CD4-positive, alpha-beta T cell treated with Interferon alpha-2 for 1 hour (primary cell): ENCODE results near the gene NXNL1.
"Not testable (repeated sequence)": the region's sequence is repeated elsewhere in the genome, so short reads cannot be mapped to it uniquely, and the experiment has no call there.

Source experiments
- DNase-seq, 2 donors: peaks; one replicate each; pipeline ENCODE4 v3.0.0-alpha.2; 2020 to 2022

Gene NXNL1

GRCh38 chr19:17460372-17461230 lies at the start of gene NXNL1:
Gene NXNL1, minus strand, starts transcription at chr19:17460926. Its CDS starts 57 bp downstream, at chr19:17460869.
- no peak for DNase-seq

GRCh38 chr19:17508558-17508933 lies 47.8 kb upstream of the NXNL1 start:
- not testable (repeated sequence) for DNase-seq

- DNase-seq: no peak
These were observed 46.0 kb upstream of the NXNL1 start for GRCh38 chr19:17506745-17507144.

- DNase-seq: no peak
These were observed 44.5 kb upstream of the NXNL1 start for GRCh38 chr19:17505223-17505622.

- no peak for DNase-seq
These were observed 43.7 kb upstream of the NXNL1 start for GRCh38 chr19:17504456-17504855.

GRCh38 chr19:17504030-17504429 lies 43.3 kb upstream of the NXNL1 start:
- DNase-seq: no peak

GRCh38 chr19:17503240-17503639 lies 42.5 kb upstream of the NXNL1 start:
- no peak for DNase-seq

GRCh38 chr19:17500447-17501198 lies 39.9 kb upstream of the NXNL1 start:
- no peak for DNase-seq

- DNase-seq: no peak
These were observed 39.1 kb upstream of the NXNL1 start for GRCh38 chr19:17499648-17500446.

- DNase-seq: not testable (repeated sequence)
These were observed 38.3 kb upstream of the NXNL1 start for GRCh38 chr19:17499025-17499424.

- no peak for DNase-seq
These were observed 36.5 kb upstream of the NXNL1 start for GRCh38 chr19:17497149-17497798.

- DNase-seq: peak; percentile 80 to 85
These were observed 35.7 kb upstream of the NXNL1 start for GRCh38 chr19:17496337-17496997.

GRCh38 chr19:17495639-17496296 lies 35.0 kb upstream of the NXNL1 start:
- no peak for DNase-seq

GRCh38 chr19:17491287-17491686 lies 30.6 kb upstream of the NXNL1 start:
- DNase-seq: no peak

GRCh38 chr19:17490411-17490810 lies 29.7 kb upstream of the NXNL1 start:
- peak; percentile 33 to 56 for DNase-seq

GRCh38 chr19:17489392-17490030 lies 28.8 kb upstream of the NXNL1 start:
- no peak for DNase-seq

- peak; percentile 83 to 86 for DNase-seq
These were observed 28.1 kb upstream of the NXNL1 start for GRCh38 chr19:17488593-17489391.

GRCh38 chr19:17487284-17488121 lies 26.8 kb upstream of the NXNL1 start:
- DNase-seq: no peak
